Activated CD4-positive, alpha-beta T cell treated with anti-CD3 and anti-CD28 coated beads for 36 hours (primary cell): Measurements from ENCODE around the gene SYMPK. TPM values are rescaled to one million over a fixed set of nuclear protein-coding genes. Genes with fewer than 3 reads are reported as not detected.

Experiments used
- ATAC-seq: fragments of 200-7000 bp; cut with Tn5 transposase; one replicate; pipeline ENCODE4 v1.10.0; 2021; ENCODE audit warnings: mild to moderate bottlenecking, moderate library complexity
- CTCF ChIA-PET: fragments of 350-600 bp; sonication (Branson Sonifier 250); formaldehyde crosslinking; loops from one replicate; lab custom pipeline; 2021; ENCODE audit warnings: antibody characterized with exemption; lab: Charles Lee
- POLR2A ChIA-PET: fragments of 350-600 bp; sonication (Branson Sonifier 250); formaldehyde crosslinking; loops from one replicate; lab custom pipeline; 2021; ENCODE audit warnings: antibody characterized with exemption, inconsistent platforms; lab: Charles Lee
- DNase-seq: peaks from one replicate; pipeline ENCODE4 v3.0.0-alpha.2; 2020
- H3K27ac Mint-ChIP-seq: one replicate; pipeline ENCODE4 v1.8.0; 2021; ENCODE audit warnings: mixed read lengths
- H3K27me3 Mint-ChIP-seq: one replicate; pipeline ENCODE4 v1.8.0; 2021; ENCODE audit warnings: mixed read lengths
- H3K36me3 Mint-ChIP-seq: one replicate; pipeline ENCODE4 v1.8.0; 2021; ENCODE audit warnings: low read depth, mixed read lengths
- H3K4me1 Mint-ChIP-seq: one replicate; pipeline ENCODE4 v1.8.0; 2021; ENCODE audit warnings: mixed read lengths
- H3K4me3 Mint-ChIP-seq: one replicate; pipeline ENCODE4 v1.8.0; 2021; ENCODE audit warnings: mild to moderate bottlenecking, moderate library complexity, mixed read lengths
- H3K9me3 Mint-ChIP-seq: one replicate; pipeline ENCODE4 v1.8.0; 2021; ENCODE audit warnings: low read depth, mixed read lengths
- intact Hi-C, 2 experiments: fragments of 100-400 bp; cut with DNase I in 1 of 2; cut with micrococcal nuclease in 1 of 2; formaldehyde crosslinking; loops; one replicate each; pipeline versions ENCODE4 v1.14.2 to v1.15.1; 2022 to 2024; cut with DNase I, micrococcal nuclease
- total RNA-seq, 2 experiments: library from RNA; stranded (reverse); gene quantifications; one replicate each; pipeline ENCODE4 v1.2.3, GENCODE V29; 2021

Gene SYMPK
- total RNA-seq, 2 experiments from 2014 or later = 108 to 128 TPM

GRCh38 chr19:45815481-45816216, 47.3 kb downstream of the SYMPK start:
- ATAC-seq = no peak
- Mint-ChIP-seq H3K27ac (no peak overlapping the region), H3K36me3 (peaks cover 21% of the 10 kb centered on the region), H3K9me3 (no peaks in the 10 kb centered on the region), H3K27me3 (peaks cover 10% of the 10 kb centered on the region), H3K4me1 (peaks cover 7% of the 10 kb centered on the region), H3K4me3 (no peak overlapping the region)
- intact Hi-C loops = loop anchor here (2.0 to 10.0 kb wide), 4 partner anchors 23 to 201 kb away; partner anchors contain the start of gene DMWD (in 1 of the 2)
- no peak for DNase-seq
- ChIA-PET CTCF (interaction anchor here (1.1 to 2.6 kb wide), 4 partner anchors 9 to 21 kb away, joined by 3 to 15 read pairs (median 8); no protein-coding TSS in a partner anchor), POLR2A (no interaction called here)

GRCh38 chr19:45814851-45815480, 48.0 kb downstream of the SYMPK start, which contains the start of gene RSPH6A:
Gene RSPH6A, minus strand, starts transcription at chr19:45815308. Its CDS starts 132 bp downstream, at chr19:45815176.
- Mint-ChIP-seq H3K27ac (no peak within 1 kb of the TSS), H3K4me1 (peaks cover 7% of the 10 kb centered on the region), H3K9me3 (no peaks in the 10 kb centered on the region), H3K4me3 (no peak within 1 kb of the TSS), H3K36me3 (peaks cover 17% of the 10 kb centered on the region), H3K27me3 (peaks cover 10% of the 10 kb centered on the region)
- ChIA-PET POLR2A (no interaction called here), CTCF (interaction anchor here (0.6 to 1.4 kb wide), 3 partner anchors 11 to 68 kb away, joined by 3 to 7 read pairs (median 5); no protein-coding TSS in a partner anchor)
- no peak for DNase-seq
- intact Hi-C loops = loop anchor here in 1 of 2 experiments (10.0 kb wide), 1 partner anchor 200 kb away; no protein-coding TSS in a partner anchor
- no peak for ATAC-seq

GRCh38 chr19:45814166-45814780, 48.7 kb downstream of the SYMPK start:
- intact Hi-C loops = loop anchor here in 1 of 2 experiments (10.0 kb wide), 1 partner anchor 201 kb away; no protein-coding TSS in a partner anchor
- POLR2A ChIA-PET = no interaction called here

GRCh38 chr19:45812297-45812696, 50.6 kb downstream of the SYMPK start:
- no peak for ATAC-seq
- Mint-ChIP-seq H3K36me3 (peaks cover 12% of the 10 kb centered on the region), H3K4me3 (no peak overlapping the region), H3K27ac (no peak overlapping the region), H3K27me3 (peaks cover 10% of the 10 kb centered on the region), H3K9me3 (no peaks in the 10 kb centered on the region), H3K4me1 (peaks cover 14% of the 10 kb centered on the region)
- ChIA-PET POLR2A (no interaction called here), CTCF (interaction anchor here (0.6 to 2.4 kb wide), 5 partner anchors 9 to 214 kb away, joined by 3 to 13 read pairs (median 3); no protein-coding TSS in a partner anchor)
- no peak for DNase-seq
- intact Hi-C loops = loop anchor here in 1 of 2 experiments (10.0 kb wide), 1 partner anchor 203 kb away; no protein-coding TSS in a partner anchor

More at GRCh38 chr19:45814166-45814780, 48.7 kb downstream of the SYMPK start:
- DNase-seq = no peak
- CTCF ChIA-PET = interaction anchor here (0.6 to 2.4 kb wide), 6 partner anchors 9 to 68 kb away, joined by 3 to 13 read pairs (median 5); no protein-coding TSS in a partner anchor
- no peak overlapping the region for H3K4me3 Mint-ChIP-seq
- H3K4me1 Mint-ChIP-seq = peaks cover 13% of the 10 kb centered on the region
- peaks cover 10% of the 10 kb centered on the region for H3K27me3 Mint-ChIP-seq
- H3K9me3 Mint-ChIP-seq = no peaks in the 10 kb centered on the region
- H3K27ac Mint-ChIP-seq = no peak overlapping the region
- H3K36me3 Mint-ChIP-seq = peaks cover 14% of the 10 kb centered on the region
- ATAC-seq = no peak

GRCh38 chr19:45809643-45810159, 53.2 kb downstream of the SYMPK start:
- Mint-ChIP-seq H3K27me3 (peaks cover 10% of the 10 kb centered on the region), H3K36me3 (peaks cover 4% of the 10 kb centered on the region), H3K27ac (no peak overlapping the region), H3K4me3 (no peak overlapping the region), H3K4me1 (peaks cover 7% of the 10 kb centered on the region), H3K9me3 (no peaks in the 10 kb centered on the region)
- intact Hi-C loops = loop anchor here in 1 of 2 experiments (10.0 kb wide), 1 partner anchor 205 kb away; no protein-coding TSS in a partner anchor
- no peak for DNase-seq
- CTCF ChIA-PET = interaction anchor here (0.6 to 1.2 kb wide), 2 partner anchors 40 to 71 kb away, joined by 3 to 4 read pairs; no protein-coding TSS in a partner anchor
- POLR2A ChIA-PET = interaction anchor here (0.6 kb wide), 1 partner anchor 10 kb away, joined by 4 read pairs; no protein-coding TSS in a partner anchor
- ATAC-seq = no peak

GRCh38 chr19:45805719-45806118, 57.2 kb downstream of the SYMPK start:
- DNase-seq (no peak), ATAC-seq (no peak)
- Mint-ChIP-seq H3K36me3 (no peaks in the 10 kb centered on the region), H3K4me3 (no peak overlapping the region), H3K9me3 (no peaks in the 10 kb centered on the region), H3K4me1 (peaks cover 7% of the 10 kb centered on the region), H3K27ac (no peak overlapping the region), H3K27me3 (peaks cover 5% of the 10 kb centered on the region)
- CTCF ChIA-PET = interaction anchor here (0.7 to 1.8 kb wide), 2 partner anchors 8 to 11 kb away, joined by 3 to 7 read pairs; no protein-coding TSS in a partner anchor
- POLR2A ChIA-PET = no interaction called here
- intact Hi-C loops = no loop called here

GRCh38 chr19:45804959-45805230, 58.1 kb downstream of the SYMPK start:
- DNase-seq (no peak), ATAC-seq (no peak)
- Mint-ChIP-seq H3K27me3 (peaks cover 5% of the 10 kb centered on the region), H3K4me1 (peaks cover 7% of the 10 kb centered on the region), H3K9me3 (no peaks in the 10 kb centered on the region), H3K27ac (no peak overlapping the region), H3K36me3 (no peaks in the 10 kb centered on the region), H3K4me3 (no peak overlapping the region)
- ChIA-PET CTCF (interaction anchor here (1.8 kb wide), 1 partner anchor 12 kb away, joined by 7 read pairs; no protein-coding TSS in a partner anchor), POLR2A (no interaction called here)
- intact Hi-C loops = no loop called here

- Mint-ChIP-seq H3K4me1 (peaks cover 2% of the 10 kb centered on the region), H3K9me3 (no peaks in the 10 kb centered on the region), H3K27ac (no peak overlapping the region), H3K27me3 (peaks cover 8% of the 10 kb centered on the region), H3K36me3 (no peaks in the 10 kb centered on the region), H3K4me3 (no peak overlapping the region)
- intact Hi-C loops = no loop called here
- CTCF ChIA-PET = interaction anchor here (0.9 to 14.8 kb wide), 4 partner anchors 8 to 33 kb away, joined by 4 to 126 read pairs (median 6); partner anchors contain the start of gene SIX5
- no peak for DNase-seq
- POLR2A ChIA-PET = no interaction called here
- no peak for ATAC-seq
These were observed 58.6 kb downstream of the SYMPK start for GRCh38 chr19:45804140-45804958.

- peaks cover 4% of the 10 kb centered on the region for H3K4me1 Mint-ChIP-seq
- ChIA-PET CTCF (interaction anchor here (0.6 to 14.8 kb wide), 5 partner anchors 12 to 85 kb away, joined by 3 to 126 read pairs (median 5); partner anchors contain the start of gene SIX5), POLR2A (interaction anchor here (1.1 kb wide), 1 partner anchor 18 kb away, joined by 3 read pairs; no protein-coding TSS in a partner anchor)
- no peak overlapping the region for H3K4me3 Mint-ChIP-seq
- H3K36me3 Mint-ChIP-seq = no peaks in the 10 kb centered on the region
- no peaks in the 10 kb centered on the region for H3K9me3 Mint-ChIP-seq
- intact Hi-C loops = no loop called here
- ATAC-seq (no peak), DNase-seq (no peak)
- no peak overlapping the region for H3K27ac Mint-ChIP-seq
- H3K27me3 Mint-ChIP-seq = peaks cover 17% of the 10 kb centered on the region
These were observed 61.3 kb downstream of the SYMPK start for GRCh38 chr19:45801603-45802175.
